Caki2 (cell line): ENCODE measurements around the gene USP32. TPM values are rescaled to one million over a fixed set of nuclear protein-coding genes. Genes with fewer than 3 reads are reported as not detected.
"Not testable (repeated sequence)": the region's sequence is repeated elsewhere in the genome, so short reads cannot be mapped to it uniquely, and the experiment has no call there.

Source experiments
- DNase-seq: peaks from one replicate; pipeline ENCODE4 v3.0.0-alpha.2; 2015; ENCODE audit warnings: low read depth
- in situ Hi-C: cut with HindIII; loops from 2 replicates; pipeline ENCODE4 v1.10.0; 2016; ENCODE audit warnings: low sequenced_read_pairs, low pct_unique_long_range_greater_than_20kb, mixed read lengths
- total RNA-seq: library from RNA; depleted of rRNA; stranded (reverse); fragments of >200 nt; shearing (Covaris generic); gene quantifications from 2 replicates; pipeline ENCODE4 v1.2.3, GENCODE V29; 2014; ENCODE audit warnings: low replicate concordance

The USP32 gene
- total RNA-seq, 1 experiment from 2014 or later, result 17.2 TPM

- in situ Hi-C loops, result loop anchor here (25.0 kb wide), 1 partner anchor 92 kb away; the partner anchor contains the start of gene CA4
- peak; percentile 7 for DNase-seq
Observed at GRCh38 chr17:60229188-60229802, 162.6 kb downstream of the USP32 start.

DNA sequence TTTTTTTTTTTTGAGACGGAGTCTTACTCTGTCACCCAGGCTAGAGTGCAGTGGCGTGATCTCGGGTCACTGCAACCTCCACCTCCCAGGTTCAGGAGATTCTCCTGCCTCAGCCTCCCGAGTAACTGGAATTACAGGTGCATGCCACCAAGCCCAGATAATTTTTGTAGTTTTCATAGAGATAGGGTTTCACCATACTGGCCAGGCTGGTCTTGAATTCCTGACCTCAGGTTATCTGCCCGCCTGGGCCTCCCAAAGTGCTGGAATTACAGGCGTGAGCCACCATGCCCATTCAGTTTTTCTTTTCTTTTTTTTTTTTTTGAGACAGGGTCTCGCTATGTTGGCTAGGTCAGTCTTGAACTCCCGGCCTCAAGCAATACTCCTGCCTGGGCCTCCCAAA is 164.7 kb downstream of the USP32 start:
- in situ Hi-C loops, result loop anchor here (25.0 kb wide), 1 partner anchor 90 kb away; the partner anchor contains the start of gene CA4
- not testable (repeated sequence) for DNase-seq

- in situ Hi-C loops, result no loop called here
- no peak for DNase-seq
Observed at GRCh38 chr17:60224064-60224463, 167.9 kb downstream of the USP32 start.

GRCh38 chr17:60223456-60223855 is 168.5 kb downstream of the USP32 start:
- no peak for DNase-seq
- in situ Hi-C loops, result no loop called here

DNA sequence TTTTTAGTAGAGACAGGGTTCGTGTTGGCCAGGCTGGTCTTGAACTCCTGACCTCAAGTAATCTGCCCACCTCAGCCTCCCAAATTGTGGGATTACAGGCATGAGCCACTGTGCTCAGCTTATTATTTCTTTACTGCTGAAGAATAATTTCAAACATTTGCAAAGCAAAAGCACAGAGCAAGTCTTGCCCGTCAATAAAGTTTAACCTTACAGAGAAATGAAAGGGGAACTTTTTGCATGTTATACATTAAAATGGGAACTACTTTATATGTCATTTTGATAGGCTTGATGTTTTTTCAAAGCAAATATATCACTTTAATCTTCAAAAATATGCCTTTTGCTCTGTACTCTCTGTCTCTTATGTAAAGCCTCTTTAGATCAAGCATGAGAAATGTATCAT is 173.2 kb downstream of the USP32 start:
- DNase-seq, in situ Hi-C loops: not testable (repeated sequence)

GRCh38 chr17:60215895-60216294 is 176.0 kb downstream of the USP32 start:
- DNase-seq, in situ Hi-C loops: not testable (repeated sequence)

GRCh38 chr17:60211282-60211681 is 180.7 kb downstream of the USP32 start:
- DNase-seq, in situ Hi-C loops: not testable (repeated sequence)

- DNase-seq, in situ Hi-C loops: not testable (repeated sequence)
Observed at GRCh38 chr17:60208302-60208701, 183.6 kb downstream of the USP32 start.

DNA sequence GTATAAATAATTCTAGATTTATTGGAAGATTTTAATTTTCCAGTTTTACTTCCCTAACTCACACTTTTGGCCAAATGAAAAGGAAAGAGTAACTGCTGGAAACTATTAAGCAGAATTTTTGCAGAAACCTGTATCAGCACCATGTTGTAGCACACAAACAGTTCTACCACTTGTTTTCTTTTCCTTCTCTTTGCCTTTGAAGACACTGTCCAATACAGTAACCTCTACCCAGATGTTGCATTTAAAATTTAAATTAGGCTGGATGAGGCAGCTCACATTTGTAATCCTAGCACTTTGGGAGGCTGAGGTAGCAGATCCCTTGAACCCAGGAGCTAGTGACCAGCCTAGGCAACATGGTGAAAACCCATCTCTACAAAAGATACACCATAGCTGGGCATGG is 186.2 kb downstream of the USP32 start:
- DNase-seq, in situ Hi-C loops: not testable (repeated sequence)

DNA sequence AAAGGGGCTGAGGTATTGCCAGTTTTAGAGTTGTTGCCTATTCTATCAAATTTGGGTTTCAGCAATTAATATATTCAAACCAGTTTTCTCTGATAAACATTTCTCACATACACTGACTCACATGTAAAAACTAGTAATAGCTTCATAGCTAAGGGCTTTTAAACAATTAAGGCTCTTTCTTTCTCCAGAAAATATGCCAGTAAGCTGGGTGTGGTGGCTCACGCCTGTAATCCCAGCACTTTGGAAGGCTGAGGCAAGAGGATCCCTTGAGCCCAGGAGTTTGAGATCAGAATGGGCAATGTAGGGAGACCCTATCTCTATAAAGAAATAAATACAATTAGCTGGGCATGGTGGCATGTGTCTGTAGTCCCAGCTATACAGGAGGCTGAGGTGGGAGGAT is 193.3 kb downstream of the USP32 start:
- DNase-seq, in situ Hi-C loops: not testable (repeated sequence)

DNA sequence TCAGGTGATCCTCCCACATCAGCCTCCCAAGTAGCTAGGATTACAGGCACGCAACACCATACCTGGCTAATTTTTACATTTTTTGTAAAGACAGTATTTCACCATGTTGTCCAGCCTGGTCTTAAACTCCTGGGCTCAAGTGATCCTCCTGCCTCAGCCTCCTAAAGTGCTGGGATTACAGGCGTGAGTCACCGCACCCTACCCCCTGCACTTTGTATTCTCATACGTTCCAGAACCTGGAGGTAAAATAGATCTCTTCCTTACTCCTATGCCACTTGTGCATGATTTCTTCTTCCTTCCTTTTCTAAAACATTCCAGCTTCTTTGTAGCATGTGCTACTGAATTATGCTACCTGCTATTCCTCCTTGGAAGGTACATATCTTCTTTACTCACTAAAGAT is 197.8 kb downstream of the USP32 start:
- DNase-seq, in situ Hi-C loops: not testable (repeated sequence)

GRCh38 chr17:60193482-60193881 is 198.5 kb downstream of the USP32 start:
- in situ Hi-C loops, result no loop called here
- no peak for DNase-seq

DNA sequence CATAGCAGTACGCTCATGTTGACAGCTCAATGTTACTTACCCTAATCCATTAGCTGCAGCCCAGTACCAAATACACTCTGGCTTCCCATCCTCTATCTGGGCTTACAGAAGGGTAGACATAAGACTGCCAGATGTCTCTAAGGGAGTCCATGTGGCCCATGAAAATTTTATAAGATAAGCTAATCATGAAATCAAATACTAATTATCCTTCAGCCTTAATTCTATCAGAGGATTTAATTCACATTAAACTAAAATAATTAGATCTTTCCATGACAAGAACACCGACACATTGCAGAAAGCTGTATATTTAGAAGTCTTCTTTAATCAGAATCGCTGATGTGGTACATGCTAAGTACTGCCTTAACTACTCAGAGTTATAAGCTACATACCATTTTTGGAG is 198.9 kb downstream of the USP32 start:
- DNase-seq, in situ Hi-C loops: not testable (repeated sequence)

GRCh38 chr17:60190032-60190431 is 201.9 kb downstream of the USP32 start:
- in situ Hi-C loops, DNase-seq: not testable (repeated sequence)

DNA sequence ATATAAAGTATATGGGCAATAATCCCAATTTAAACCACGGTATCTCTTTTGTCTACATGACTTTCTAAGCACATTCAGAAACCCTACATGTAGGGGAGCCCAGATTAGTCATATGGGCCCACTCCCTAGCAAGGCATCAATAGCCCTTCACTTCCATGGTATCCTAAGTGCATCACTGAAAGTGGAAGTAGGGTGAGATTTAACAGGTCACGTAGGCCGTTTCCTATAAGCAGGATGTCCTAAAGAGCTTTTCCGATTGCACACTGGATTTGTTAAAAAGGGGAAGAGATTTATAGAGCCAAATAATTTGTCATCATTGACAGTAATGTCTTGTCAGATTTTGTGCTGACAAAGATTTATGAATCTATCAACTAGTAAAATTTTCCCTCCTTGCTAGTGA is 203.2 kb downstream of the USP32 start:
- in situ Hi-C loops, result no loop called here
- DNase-seq, result no peak

DNA sequence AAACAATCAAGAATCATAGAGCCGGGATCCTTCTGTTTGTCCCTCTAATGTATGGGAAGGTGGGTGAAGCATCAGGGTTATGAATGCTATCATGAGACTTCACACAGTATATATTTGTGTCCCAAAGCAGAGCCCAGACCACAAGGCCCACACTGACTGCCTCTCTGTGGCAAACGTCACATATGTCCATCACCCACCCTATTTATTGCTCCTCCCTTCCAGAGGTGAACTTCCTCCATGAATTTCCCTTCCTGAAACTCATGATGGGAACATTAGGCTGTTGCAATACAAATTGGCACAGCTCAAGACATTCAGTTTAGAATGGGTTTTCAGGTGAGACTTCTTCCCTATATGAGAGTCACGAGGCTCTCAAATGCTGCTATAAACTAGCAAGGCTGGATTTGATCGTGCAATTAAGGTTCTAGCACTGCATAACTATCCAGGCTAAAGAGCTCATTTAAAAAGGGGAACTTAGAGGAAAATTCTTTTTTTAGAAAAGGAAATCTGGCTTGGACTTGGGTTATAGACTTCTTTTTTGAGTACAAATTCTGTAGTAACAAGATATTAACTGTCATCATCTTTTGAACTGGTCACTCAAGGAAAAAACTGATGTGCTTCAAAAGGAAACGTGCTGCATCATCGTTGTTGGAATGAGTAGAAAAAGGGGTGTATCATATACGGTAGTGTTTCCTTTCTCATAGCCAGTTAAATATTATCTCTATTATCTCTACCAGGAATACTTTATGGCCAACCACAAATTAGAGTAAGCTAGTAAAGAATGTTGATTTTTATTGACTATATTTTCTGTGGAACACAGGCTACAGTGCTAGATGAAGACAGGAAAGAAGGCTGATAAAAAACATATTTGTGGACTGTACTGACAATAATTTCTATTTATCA is 204.8 kb downstream of the USP32 start:
- peak; percentile 66 for DNase-seq
- in situ Hi-C loops, result not testable (repeated sequence)

DNA sequence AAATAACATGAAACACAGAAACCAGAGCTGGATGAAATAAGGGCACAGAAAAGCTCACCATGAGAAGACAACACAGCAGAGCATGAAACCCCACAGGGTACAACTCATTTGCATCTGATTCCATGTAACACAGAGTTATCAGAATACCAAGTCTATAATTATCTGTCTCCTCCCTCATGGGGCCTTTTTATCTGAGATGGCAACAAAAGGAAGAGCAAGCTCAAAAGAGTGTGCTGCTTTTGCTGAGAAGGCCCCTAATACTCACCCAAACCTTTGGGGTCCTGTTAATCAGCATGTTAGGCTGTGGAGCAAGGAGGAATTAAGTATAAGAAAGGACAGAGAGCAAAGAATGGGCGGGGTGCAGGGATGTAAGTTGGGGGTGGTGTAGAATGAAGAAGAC is 205.6 kb downstream of the USP32 start:
- in situ Hi-C loops, DNase-seq: not testable (repeated sequence)

DNA sequence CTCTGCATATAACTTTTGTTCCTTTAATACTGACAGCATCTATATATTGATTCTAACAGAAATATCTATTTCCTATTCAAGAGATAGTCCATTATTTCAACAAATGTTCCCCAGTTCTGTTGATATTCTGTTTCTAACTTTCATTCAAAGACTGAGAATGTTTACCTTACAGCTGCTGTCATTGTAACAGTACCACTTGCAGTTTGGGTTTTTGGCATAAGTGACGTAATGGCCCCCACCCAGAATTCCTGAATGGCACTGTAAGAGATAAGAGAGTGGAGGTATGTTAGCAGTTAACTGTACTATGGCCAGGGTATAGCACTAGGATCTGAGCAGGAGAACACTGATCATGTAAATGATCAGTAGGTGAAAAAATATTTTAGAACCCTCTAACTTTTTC is 211.6 kb downstream of the USP32 start:
- in situ Hi-C loops, DNase-seq: not testable (repeated sequence)

- in situ Hi-C loops, DNase-seq: not testable (repeated sequence)
Observed at GRCh38 chr17:60178180-60178579, 213.8 kb downstream of the USP32 start.
